Lower leg skin (tissue), 3 donors: ENCODE results near the gene CCDC181.

ENCODE experiments used
- POLR2A ChIP-seq, 2 donors: fragments of 450-650 bp; IDR thresholded peaks; one replicate each; pipeline ENCODE4 v1.6.1; 2016 to 2017; ENCODE audit warnings: antibody characterized with exemption in 2 of 2, mild to moderate bottlenecking in 1 of 2, moderate library complexity in 1 of 2
- TF ChIP-seq, protein P1 (sequence below), 3 donors: fragments of 450-650 bp; IDR thresholded peaks; one replicate each; pipeline ENCODE4 v1.5.1; 2016; ENCODE audit warnings: antibody characterized with exemption in 3 of 3, mild to moderate bottlenecking in 3 of 3, moderate library complexity in 2 of 3

DNA sequence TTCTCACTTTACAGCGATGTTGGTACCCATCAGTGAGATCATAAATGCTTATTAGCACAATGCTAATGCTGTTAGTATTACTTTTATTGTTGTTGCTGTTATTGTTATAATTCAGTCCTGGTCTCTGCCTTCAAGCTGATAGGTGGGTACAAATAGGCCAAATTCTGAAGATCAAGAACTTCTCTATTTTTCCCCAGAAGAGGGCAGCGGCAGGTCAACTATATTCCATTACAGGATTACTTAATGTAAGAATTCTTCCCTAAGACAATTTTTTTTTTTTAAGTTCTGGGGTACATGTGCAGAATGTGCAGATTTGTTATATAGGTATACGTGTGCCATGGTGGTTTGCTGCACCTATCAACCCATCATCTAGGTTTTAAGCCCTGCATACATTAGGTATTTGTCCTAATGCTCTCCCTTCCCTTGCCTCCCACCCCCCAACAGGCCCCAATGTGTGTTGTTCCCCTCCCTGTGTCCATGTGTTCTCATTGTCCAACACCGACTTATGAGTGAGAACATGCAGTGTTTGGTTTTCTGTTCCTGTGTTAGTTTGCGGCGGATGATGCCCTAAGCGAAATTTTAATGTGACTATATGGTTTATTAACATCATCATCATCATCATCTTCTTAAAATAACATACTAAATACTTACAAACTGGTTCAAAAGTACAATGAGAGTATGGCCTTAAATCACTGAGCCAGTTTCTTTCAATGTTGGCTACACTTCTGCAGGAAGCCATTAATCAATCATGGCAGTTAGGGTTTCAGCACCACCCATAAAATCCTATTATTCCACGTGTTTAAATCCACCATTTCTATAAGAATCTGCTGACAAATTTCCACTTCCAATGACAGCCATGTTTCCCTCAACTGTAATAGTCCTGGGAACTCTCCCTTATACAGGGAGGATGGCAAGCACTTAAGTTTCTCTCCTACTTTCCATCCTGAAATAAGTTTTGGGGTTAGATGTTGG lies 39.3 kb upstream of the CCDC181 start:
- TF ChIP-seq, protein P1, sequence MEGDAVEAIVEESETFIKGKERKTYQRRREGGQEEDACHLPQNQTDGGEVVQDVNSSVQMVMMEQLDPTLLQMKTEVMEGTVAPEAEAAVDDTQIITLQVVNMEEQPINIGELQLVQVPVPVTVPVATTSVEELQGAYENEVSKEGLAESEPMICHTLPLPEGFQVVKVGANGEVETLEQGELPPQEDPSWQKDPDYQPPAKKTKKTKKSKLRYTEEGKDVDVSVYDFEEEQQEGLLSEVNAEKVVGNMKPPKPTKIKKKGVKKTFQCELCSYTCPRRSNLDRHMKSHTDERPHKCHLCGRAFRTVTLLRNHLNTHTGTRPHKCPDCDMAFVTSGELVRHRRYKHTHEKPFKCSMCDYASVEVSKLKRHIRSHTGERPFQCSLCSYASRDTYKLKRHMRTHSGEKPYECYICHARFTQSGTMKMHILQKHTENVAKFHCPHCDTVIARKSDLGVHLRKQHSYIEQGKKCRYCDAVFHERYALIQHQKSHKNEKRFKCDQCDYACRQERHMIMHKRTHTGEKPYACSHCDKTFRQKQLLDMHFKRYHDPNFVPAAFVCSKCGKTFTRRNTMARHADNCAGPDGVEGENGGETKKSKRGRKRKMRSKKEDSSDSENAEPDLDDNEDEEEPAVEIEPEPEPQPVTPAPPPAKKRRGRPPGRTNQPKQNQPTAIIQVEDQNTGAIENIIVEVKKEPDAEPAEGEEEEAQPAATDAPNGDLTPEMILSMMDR (IDR thresholded peaks at IDR 0.05): no peak
- no peak for TF ChIP-seq POLR2A (IDR thresholded peaks at IDR 0.05)
